GM18951 (cell line): ENCODE measurements around the gene CBX5.
"Not testable (repeated sequence)": the region's sequence is repeated elsewhere in the genome, so short reads cannot be mapped to it uniquely, and the experiment has no call there.

Source experiments
- POLR2A ChIP-seq: IDR thresholded peaks from 4 replicates; pipeline ENCODE4 v1.6.1; 2011; ENCODE audit warnings: mild to moderate bottlenecking; ENCODE audit not compliant: insufficient read length, insufficient read depth; ENCODE audit errors: extremely low read depth
- in situ Hi-C: fragments of 300-500 bp; cut with MboI; formaldehyde crosslinking; loops from one replicate; pipeline ENCODE4 v1.12.0; 2022; ENCODE audit warnings: low sequenced_read_pairs, mixed read lengths, inconsistent platforms; ENCODE audit not compliant: unreplicated experiment

Gene CBX5

DNA sequence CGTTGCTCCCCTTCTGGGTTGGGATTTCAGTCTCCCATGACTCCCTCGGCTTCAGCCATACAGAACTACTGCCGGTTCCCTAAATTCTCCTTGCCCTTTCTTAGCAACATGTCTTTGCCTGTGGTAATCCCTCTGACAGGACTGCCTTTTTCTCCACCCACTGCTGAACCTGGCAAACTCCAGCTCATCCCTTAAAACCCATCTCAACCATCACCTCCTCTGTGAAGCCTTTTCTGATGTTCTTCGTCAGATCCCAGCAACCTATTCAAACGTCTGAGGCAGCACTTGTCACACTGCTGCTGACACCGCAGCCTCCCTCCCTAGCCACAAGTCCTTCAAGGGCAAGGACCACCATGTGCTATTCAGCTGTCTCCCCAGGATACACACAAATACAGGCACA lies 80.9 kb downstream of the CBX5 start:
- TF ChIP-seq POLR2A, result no peak
- in situ Hi-C loops, result no loop called here

DNA sequence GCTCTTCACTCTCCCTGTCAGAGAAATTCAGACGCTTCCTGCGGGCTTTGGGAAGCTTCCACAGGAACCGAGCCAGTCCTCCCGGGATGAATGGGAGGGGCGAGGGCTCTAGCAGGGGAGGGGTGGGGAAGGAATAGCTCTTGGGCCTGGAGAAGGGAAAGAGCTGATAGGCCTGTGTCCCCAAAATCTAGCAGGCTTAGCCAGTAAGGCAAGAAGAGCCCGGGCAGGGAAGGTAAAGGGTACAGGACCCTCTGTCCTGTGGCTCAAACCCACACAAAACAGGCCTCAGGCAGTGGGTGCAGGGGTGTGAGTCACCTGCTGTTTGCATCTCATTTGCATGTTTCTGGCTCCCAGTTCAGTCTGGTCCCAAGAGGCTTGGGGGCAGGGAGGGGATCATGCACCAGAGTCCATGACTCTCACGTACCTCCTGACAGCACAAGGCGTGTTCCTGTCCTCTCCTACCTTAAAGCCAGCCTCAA lies 82.5 kb downstream of the CBX5 start:
- in situ Hi-C loops, result no loop called here
- no peak for TF ChIP-seq POLR2A

DNA sequence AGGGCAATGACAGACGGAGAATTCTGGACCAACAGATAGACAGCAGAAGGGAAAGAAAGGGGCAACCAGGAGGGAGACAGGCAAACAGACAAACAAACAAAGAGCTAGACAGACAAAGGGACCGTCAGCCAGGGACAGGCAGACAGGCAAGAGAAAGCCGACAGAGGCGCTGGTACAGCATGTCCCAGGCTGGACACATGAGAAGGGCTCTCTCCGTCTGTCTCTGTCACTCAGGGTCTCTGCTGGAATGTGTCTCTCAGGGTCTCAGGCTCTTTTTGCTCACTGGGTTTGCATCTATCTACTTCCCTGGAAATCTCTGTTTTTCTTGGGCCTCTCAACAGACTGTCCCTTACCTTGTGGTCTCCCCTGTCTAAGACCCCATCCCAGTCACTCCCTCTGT lies 82.9 kb downstream of the CBX5 start:
- no peak for TF ChIP-seq POLR2A
- in situ Hi-C loops, result no loop called here

DNA sequence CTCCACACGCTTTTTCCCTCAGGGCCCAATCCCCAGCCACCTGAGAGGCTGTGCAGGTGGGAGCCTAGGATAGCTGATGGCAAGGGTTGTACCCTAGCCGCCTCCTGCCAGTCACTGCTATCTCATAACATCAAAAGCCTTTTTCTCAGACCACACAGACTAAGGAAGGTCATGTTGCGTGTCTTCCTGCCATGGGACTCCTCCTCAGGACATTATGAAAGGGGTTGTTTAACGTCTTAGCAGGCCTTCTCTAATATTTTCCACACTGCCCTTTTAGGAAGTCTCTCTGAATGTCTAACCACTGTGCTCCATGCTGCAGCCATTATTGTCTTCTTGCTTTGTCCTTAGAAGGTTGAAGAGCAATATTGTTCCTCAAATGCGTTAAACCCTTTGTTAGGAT lies 83.5 kb downstream of the CBX5 start:
- TF ChIP-seq POLR2A, result no peak
- in situ Hi-C loops, result no loop called here

DNA sequence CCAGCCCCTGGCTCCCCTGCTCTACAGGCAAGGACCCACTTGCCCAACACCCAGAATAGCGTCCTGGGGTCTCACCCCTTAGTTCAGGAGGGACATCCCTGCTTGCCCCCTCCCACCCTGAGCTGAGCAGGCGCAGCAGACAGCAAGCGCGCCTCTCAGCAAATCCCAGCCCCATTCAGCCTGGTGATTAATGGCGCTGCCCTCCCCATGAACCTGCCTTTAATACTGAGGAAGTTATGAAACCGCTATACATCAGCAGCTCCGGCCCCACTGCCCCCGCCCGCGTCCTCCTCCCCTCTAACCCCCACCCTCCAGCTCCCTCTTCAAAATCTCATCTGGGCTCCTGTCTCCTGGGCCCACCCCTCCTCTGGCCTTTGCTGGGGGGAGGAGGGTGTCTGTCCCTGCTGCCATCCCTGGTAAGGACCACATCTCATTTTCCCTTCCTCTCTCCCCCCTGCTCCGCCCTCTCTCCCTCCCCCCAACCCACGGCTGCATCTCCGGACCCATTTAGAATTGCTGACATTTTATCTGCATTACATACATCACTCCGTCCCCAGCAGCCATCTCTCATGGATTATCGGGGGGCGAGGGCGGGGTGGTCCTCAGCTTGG lies 84.1 kb downstream of the CBX5 start:
- in situ Hi-C loops, result no loop called here
- no peak for TF ChIP-seq POLR2A

DNA sequence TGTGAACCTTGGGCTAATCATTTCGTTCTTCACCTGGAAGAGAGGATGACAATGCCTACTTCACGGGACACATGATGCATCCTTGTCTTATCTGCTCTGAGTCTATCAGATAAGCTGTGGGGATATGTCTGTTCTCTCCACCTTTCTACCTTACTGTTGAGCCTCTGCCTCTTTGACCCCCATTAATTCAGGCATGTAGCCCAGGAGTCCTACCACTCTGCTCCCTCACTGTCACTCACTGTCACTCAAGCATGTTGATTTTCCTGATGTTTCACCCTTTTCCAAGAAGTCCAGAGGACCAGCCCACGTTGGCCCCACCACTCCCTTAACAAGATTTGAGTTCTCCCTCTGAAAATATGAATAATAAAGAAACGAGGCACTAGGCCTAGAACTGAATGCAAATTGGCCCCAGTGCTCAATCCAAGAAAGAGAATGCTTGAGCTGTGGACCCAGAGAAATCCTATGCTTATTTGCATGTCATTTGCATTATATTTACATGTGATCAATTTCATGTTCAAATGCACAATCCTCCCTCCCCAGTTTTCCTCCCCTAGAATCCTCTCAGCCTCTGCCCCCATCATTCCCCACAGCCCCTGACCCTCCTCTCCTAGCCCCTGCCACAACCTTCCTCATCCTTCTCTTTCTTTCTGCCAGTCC lies 84.7 kb downstream of the CBX5 start:
- no peak for TF ChIP-seq POLR2A
- in situ Hi-C loops, result no loop called here

DNA sequence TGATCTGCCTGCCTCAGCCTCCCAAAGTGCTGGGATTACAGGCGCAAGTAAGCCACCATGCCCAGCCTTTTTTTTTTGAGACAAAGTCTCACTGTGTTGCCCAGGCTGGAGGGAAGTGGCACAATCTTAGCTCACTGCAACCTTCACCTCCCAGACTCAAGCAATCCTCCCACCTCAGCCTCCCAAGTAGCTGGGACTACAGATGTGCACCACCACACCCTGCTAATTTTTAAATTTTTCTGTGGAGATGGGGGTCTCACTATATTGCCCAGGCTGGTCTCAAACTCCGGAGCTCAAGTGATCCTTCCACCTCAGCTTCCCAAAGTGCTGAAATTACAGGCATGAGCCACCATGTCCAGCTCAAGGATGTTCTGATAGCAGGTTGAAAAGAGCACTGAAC lies 85.3 kb downstream of the CBX5 start:
- in situ Hi-C loops, result loop anchor here (5.0 kb wide), 1 partner anchor 162 kb away; the partner anchor contains the start of gene HOXC5

DNA sequence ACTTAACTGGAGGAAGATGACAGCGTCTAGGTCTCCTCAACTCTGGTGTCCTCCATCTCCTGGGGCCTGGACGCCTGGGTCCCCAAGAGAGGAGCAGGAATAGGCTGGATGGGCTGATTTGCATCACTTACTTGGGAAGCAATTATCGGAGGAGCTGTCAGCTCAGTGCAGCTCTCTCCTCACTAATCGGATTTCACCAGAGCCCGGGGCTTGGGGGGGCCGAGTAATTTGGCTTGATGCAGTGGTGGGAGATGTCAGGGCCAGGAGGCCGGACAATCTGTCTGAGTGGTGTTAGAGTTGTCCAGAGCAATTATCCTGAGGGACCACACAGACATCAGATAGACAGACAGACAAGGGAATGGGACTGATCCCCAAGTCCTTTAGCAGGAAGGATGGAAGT lies 86.5 kb downstream of the CBX5 start:
- TF ChIP-seq POLR2A, result no peak
- in situ Hi-C loops, result loop anchor here (5.0 kb wide), 1 partner anchor 161 kb away; the partner anchor contains the start of gene HOXC5

DNA sequence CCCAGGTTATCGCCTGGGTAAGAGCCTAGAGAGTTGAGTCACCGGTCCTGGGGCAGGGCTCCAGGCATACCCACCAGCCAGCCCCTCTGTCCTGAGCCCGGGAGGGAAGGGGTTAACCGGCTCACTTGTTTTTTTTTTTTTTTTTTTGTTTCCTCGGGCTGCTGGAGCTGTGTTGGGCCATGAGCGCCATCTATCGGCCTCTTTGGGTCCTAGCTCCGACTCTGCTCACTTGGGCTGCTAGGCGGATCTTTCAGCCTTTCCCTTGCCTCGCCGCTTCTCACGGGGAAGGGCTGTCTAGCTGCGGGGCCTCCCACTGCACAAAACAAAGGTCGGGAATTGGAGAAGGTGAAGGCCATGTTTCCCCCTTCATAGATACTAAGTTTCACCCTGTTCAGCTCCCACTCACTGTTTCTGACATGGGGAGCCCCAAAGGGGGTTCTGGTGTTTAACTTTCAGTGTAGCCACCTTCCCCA lies 88.3 kb downstream of the CBX5 start:
- TF ChIP-seq POLR2A, result no peak
- in situ Hi-C loops, result loop anchor here (5.0 kb wide), 1 partner anchor 159 kb away; the partner anchor contains the start of gene HOXC5

DNA sequence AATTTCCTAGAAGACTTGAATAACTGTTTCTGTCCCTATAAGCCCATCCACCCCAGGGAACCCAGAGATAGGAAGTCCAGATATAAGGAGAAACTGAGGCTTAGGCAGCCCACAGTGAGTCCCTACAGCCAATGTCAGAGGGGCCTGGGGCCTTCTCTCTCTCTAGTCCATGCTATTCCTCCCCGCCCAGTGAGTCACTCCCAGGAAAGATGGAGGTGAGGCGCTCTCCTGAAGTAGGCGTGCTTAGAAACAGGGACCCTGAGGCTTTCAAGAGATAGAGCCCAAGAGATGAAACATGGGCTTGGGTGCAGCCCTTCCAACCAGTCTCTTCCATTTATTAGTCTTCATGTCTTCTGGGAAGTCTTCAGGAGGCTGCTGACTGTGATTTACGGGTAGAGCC lies 88.8 kb downstream of the CBX5 start:
- in situ Hi-C loops, result loop anchor here (5.0 kb wide), 1 partner anchor 159 kb away; the partner anchor contains the start of gene HOXC5
- TF ChIP-seq POLR2A, result no peak

DNA sequence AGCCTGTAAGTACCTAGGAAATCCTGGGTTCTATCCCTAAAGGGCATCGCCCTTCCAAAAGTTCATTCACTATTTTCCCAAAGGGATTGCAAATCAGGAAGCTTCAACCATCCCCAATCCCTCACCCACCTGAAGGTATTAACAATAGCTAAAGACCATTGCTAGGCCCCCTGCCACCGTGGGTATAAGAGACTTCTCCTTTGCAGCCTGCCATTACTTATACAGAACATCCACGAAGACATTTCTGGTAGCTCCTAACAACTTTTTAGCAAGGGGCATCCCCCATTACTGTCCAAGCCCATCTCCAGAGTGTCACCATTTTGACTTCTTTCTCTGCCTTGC lies 90.8 kb downstream of the CBX5 start:
- TF ChIP-seq POLR2A, result no peak
- in situ Hi-C loops, result no loop called here

DNA sequence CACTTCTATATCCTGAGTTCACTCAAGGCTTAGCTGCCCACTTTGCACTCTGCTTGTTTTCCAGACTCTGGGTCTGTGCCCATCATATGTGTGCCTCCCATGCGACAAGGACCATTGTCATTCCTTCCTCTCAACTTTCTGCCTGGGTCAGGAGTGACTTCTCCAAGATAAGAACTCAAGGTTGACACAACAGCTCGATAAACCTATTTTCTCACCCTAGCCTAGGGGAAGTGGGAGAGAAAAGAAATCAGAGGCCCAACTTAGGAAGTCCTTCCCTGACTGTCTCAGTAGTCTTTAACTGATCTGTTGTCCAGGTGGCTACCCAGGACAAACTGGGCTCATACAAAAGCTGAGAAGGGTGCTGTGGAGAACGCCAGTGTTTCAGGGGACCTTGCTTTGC lies 92.8 kb downstream of the CBX5 start:
- TF ChIP-seq POLR2A, result no peak
- in situ Hi-C loops, result no loop called here

DNA sequence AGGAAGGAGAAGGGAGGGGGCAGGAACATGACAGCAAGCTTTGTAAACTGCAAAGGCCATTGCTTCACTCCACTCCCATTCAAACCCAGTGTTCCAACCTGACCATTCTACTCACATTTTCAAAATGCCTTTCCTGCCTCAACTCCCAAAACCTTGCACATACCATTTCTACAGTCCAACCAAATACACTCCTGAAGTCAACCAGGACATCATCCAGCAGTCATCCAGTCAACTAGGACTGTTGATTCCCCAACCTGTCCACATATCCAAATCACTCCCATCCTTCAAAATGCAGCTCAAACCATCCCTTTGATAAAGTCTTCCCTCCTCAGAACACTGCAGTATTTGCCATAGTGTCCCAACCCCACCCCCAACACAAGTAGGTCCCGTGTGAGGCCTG lies 94.0 kb downstream of the CBX5 start:
- in situ Hi-C loops, result no loop called here
- TF ChIP-seq POLR2A, result no peak

DNA sequence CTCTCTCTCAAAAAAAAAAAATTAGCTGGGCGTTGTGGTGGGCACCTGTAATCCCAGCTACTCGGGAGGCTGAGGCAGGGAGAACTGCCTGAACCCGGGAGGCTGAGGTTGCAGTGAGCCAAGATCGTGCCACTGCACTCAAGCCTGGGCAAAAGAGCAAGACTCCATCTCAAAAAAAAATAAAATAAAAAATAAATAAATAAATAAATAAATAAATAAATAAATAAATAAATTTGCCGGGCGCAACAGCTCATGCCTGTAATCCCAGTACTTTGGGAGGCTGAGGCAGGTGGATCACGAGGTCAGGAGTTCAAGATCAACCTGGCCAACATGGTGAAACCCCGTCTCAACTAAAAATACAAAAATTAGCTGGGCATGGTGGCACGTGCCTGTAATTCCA lies 94.6 kb downstream of the CBX5 start:
- in situ Hi-C loops, result not testable (repeated sequence)

DNA sequence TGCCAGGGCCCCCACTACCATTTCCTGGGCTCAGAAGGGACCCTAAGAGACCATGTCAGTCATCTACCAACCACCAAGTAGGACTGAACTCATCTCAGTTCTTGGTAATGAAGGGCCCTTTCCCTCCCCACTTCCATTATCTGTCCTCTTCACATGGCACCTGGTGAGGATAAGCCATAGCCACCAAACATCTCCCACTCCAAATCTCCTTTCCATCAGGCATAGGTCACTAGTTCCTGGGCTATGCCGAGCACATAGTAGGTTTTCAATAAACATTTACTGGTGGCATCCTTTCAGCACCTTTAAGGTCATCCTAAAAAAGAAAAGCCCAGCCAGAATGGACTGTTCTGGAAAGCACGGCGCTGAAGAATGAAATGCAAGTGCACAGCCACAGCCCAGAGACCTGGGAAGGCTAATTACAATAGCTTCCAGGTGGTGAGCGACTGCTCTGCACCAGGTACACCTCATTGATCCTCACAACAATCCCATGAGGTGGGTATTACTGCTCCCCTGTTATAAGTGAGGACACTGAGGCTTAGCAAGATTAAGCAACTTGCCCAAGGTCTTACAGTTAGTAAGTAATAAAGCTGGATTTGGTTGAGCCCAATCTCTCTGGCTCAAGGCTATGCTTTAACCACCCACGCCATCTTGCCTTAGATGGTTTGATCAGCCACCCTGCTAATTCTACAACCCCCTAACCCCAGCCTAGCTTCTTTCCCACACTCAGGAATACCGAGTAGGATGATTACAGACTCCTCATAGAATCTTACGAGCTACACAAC lies 95.7 kb downstream of the CBX5 start:
- TF ChIP-seq POLR2A, result no peak
- in situ Hi-C loops, result no loop called here
